Measurements from ENCODE around the gene SYNPR. TPM values are rescaled to one million over a fixed set of nuclear protein-coding genes. Genes with fewer than 3 reads are reported as not detected.

Gene SYNPR
- polyA plus RNA-seq, 1 experiment, result not detected

DNA sequence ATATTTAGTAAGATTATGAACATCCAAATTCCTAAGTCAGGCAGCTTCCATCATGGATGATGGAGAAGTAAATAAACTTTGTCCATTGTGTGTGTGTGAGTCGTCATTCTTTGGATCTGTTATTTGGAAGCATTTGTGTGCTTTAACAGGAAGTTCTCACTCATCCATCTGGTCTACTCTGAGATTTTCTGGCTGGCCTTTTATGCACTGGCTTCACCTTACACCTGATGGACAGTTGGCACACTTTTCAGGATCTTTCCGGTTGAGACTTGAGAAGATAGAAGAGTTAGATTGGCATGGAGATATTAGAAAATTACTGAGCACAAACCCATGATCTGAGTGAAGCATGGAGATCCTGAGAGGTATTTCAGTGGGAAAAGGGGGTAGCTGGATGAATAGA is 12.6 kb downstream of the SYNPR start:
- H3K36me3 ChIP-seq (ENCODE audit: control insufficient read depth, insufficient read depth, low read length), result no peaks in the 10 kb centered on the region
- CTCF ChIA-PET, result no interaction called here
- TF ChIP-seq, protein P1, sequence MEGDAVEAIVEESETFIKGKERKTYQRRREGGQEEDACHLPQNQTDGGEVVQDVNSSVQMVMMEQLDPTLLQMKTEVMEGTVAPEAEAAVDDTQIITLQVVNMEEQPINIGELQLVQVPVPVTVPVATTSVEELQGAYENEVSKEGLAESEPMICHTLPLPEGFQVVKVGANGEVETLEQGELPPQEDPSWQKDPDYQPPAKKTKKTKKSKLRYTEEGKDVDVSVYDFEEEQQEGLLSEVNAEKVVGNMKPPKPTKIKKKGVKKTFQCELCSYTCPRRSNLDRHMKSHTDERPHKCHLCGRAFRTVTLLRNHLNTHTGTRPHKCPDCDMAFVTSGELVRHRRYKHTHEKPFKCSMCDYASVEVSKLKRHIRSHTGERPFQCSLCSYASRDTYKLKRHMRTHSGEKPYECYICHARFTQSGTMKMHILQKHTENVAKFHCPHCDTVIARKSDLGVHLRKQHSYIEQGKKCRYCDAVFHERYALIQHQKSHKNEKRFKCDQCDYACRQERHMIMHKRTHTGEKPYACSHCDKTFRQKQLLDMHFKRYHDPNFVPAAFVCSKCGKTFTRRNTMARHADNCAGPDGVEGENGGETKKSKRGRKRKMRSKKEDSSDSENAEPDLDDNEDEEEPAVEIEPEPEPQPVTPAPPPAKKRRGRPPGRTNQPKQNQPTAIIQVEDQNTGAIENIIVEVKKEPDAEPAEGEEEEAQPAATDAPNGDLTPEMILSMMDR (IDR thresholded peaks at IDR 0.05; ENCODE audit: insufficient read depth, low read depth, low read length), result no peak
- DNase-seq (ENCODE audit: low read depth), result no peak
- no peaks in the 10 kb centered on the region for H3K27me3 ChIP-seq (ENCODE audit: control insufficient read depth, insufficient read depth, low read length)
- POLR2A ChIA-PET, result no interaction called here
- no peak overlapping the region for H3K4me3 ChIP-seq (ENCODE audit: low read depth, low read length)

- TF ChIP-seq, protein P1 (IDR thresholded peaks at IDR 0.05; ENCODE audit: insufficient read depth, low read depth, low read length), result no peak
- CTCF ChIA-PET, result no interaction called here
These were observed 16.2 kb downstream of the SYNPR start for GRCh38 chr3:63294332-63294731.

GRCh38 chr3:63295356-63295755 is 17.2 kb downstream of the SYNPR start:
- CTCF ChIA-PET, result interaction anchor here (1.1 kb wide), 1 partner anchor 15 kb away, joined by 4 read pairs; no protein-coding TSS in a partner anchor
- Histone ChIP-seq H3K27me3 (ENCODE audit: control insufficient read depth, insufficient read depth, low read length) (no peaks in the 10 kb centered on the region), H3K4me3 (ENCODE audit: low read depth, low read length) (no peak overlapping the region), H3K36me3 (ENCODE audit: control insufficient read depth, insufficient read depth, low read length) (no peaks in the 10 kb centered on the region)
- TF ChIP-seq, protein P1 (IDR thresholded peaks at IDR 0.05; ENCODE audit: insufficient read depth, low read depth, low read length), result no peak
- POLR2A ChIA-PET, result no interaction called here
- DNase-seq (ENCODE audit: low read depth), result no peak

More at GRCh38 chr3:63294332-63294731, 16.2 kb downstream of the SYNPR start:
- no peak overlapping the region for H3K4me3 ChIP-seq (ENCODE audit: low read depth, low read length)
- no peaks in the 10 kb centered on the region for H3K36me3 ChIP-seq (ENCODE audit: control insufficient read depth, insufficient read depth, low read length)
- POLR2A ChIA-PET, result no interaction called here
- no peaks in the 10 kb centered on the region for H3K27me3 ChIP-seq (ENCODE audit: control insufficient read depth, insufficient read depth, low read length)
- DNase-seq (ENCODE audit: low read depth), result no peak

- CTCF ChIA-PET, result interaction anchor here (1.1 kb wide), 1 partner anchor 15 kb away, joined by 4 read pairs; no protein-coding TSS in a partner anchor
- no peak for DNase-seq (ENCODE audit: low read depth)
- H3K36me3 ChIP-seq (ENCODE audit: control insufficient read depth, insufficient read depth, low read length), result no peaks in the 10 kb centered on the region
- H3K4me3 ChIP-seq (ENCODE audit: low read depth, low read length), result no peak overlapping the region
- TF ChIP-seq, protein P1 (IDR thresholded peaks at IDR 0.05; ENCODE audit: insufficient read depth, low read depth, low read length), result no peak
- POLR2A ChIA-PET, result no interaction called here
- no peaks in the 10 kb centered on the region for H3K27me3 ChIP-seq (ENCODE audit: control insufficient read depth, insufficient read depth, low read length)
These were observed 17.7 kb downstream of the SYNPR start for GRCh38 chr3:63295806-63296205.

DNA sequence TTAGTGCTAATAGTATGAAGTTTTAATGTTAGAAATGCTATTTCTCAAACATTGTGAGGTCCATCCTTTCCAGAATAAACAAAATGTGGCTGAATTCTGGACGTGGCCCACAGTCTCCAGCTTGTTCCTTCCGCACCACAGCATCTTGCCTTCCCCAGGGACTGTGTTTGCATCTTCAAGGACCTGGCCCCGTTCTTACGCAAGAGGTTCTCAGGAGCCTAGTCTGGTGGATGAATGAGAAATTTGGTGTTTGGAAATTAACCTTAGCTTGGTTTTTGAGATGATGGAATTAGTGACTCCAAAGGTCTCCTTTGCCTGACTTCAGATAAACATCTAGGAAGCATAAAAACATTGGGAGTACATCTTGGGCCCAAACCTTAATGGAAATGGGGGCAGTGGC is 18.1 kb downstream of the SYNPR start:
- H3K36me3 ChIP-seq (ENCODE audit: control insufficient read depth, insufficient read depth, low read length), result no peaks in the 10 kb centered on the region
- DNase-seq (ENCODE audit: low read depth), result no peak
- no peak overlapping the region for H3K4me3 ChIP-seq (ENCODE audit: low read depth, low read length)
- ChIA-PET POLR2A (no interaction called here), CTCF (interaction anchor here (1.1 kb wide), 1 partner anchor 16 kb away, joined by 4 read pairs; no protein-coding TSS in a partner anchor)
- no peaks in the 10 kb centered on the region for H3K27me3 ChIP-seq (ENCODE audit: control insufficient read depth, insufficient read depth, low read length)
- TF ChIP-seq, protein P1 (IDR thresholded peaks at IDR 0.05; ENCODE audit: insufficient read depth, low read depth, low read length), result no peak
